Suprapubic skin (tissue), 4 donors: ENCODE results near the gene LRRC37A.
"Not testable (repeated sequence)": the region's sequence is repeated elsewhere in the genome, so short reads cannot be mapped to it uniquely, and the experiment has no call there.

Source experiments
- EP300 ChIP-seq: sonication (generic); formaldehyde crosslinking; IDR thresholded peaks from one replicate; pipeline ENCODE4 v1.6.1; 2017; ENCODE audit warnings: antibody characterized with exemption
- POLR2A ChIP-seq, 2 donors: fragments of 450-650 bp; IDR thresholded peaks; one replicate each; pipeline ENCODE4 v1.6.1; 2017; ENCODE audit warnings: antibody characterized with exemption in 2 of 2, mild to moderate bottlenecking in 2 of 2, moderate library complexity in 2 of 2
- POLR2AphosphoS5 ChIP-seq, 3 donors: sonication (generic); formaldehyde crosslinking; IDR thresholded peaks; one replicate each; pipeline ENCODE4 v1.6.1; 2017; ENCODE audit warnings: antibody characterized with exemption in 3 of 3
- TF ChIP-seq, protein P1 (sequence below), 2 donors: fragments of 200-600 bp in 1 of 2; fragments of 450-650 bp in 1 of 2; sonication (generic) in 1 of 2; IDR thresholded peaks; one replicate each; pipeline ENCODE4 v1.5.1; 2016 to 2019; ENCODE audit warnings: antibody characterized with exemption in 2 of 2, mild to moderate bottlenecking in 1 of 2, moderate library complexity in 1 of 2

DNA sequence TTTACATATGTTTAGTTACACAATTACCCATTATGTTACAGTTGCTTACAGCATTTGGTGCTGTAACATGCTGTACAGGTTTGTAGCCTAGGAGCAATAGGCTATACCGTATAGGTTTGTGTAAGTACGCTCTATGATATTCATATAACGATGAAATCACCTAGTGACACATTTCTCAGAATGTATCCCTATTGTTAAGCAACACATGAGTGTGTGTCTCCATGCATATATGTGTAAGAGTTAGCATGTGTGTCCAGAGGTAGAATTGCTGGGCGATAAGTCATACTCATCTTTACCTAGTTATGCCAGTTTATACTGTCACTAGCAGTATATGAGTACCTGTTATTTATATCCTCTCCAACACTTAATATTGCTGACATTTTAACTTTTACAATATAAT is 88.2 kb downstream of the LRRC37A start:
- TF ChIP-seq POLR2A (IDR thresholded peaks at IDR 0.05); POLR2AphosphoS5 (IDR thresholded peaks at IDR 0.05); EP300: not testable (repeated sequence)
- TF ChIP-seq, protein P1, sequence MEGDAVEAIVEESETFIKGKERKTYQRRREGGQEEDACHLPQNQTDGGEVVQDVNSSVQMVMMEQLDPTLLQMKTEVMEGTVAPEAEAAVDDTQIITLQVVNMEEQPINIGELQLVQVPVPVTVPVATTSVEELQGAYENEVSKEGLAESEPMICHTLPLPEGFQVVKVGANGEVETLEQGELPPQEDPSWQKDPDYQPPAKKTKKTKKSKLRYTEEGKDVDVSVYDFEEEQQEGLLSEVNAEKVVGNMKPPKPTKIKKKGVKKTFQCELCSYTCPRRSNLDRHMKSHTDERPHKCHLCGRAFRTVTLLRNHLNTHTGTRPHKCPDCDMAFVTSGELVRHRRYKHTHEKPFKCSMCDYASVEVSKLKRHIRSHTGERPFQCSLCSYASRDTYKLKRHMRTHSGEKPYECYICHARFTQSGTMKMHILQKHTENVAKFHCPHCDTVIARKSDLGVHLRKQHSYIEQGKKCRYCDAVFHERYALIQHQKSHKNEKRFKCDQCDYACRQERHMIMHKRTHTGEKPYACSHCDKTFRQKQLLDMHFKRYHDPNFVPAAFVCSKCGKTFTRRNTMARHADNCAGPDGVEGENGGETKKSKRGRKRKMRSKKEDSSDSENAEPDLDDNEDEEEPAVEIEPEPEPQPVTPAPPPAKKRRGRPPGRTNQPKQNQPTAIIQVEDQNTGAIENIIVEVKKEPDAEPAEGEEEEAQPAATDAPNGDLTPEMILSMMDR (IDR thresholded peaks at IDR 0.05): not testable (repeated sequence)
